WERI-Rb-1 (cell line): ENCODE data around the gene MOG.

ENCODE experiments used
- DNase-seq: peaks from one replicate; pipeline ENCODE4 v3.0.0-alpha.2; 2020
- H3K27ac ChIP-seq: fragments of 250-450 bp; sonication (Bioruptor Pico); 2 replicates; pipeline ENCODE4 v1.5.1; 2020; ENCODE audit warnings: mild to moderate bottlenecking, moderate library complexity
- H3K27me3 ChIP-seq: fragments of 250-450 bp; sonication (Bioruptor Pico); 2 replicates; pipeline ENCODE4 v1.5.1; 2021; ENCODE audit warnings: mild to moderate bottlenecking, low read depth, moderate library complexity; ENCODE audit not compliant: insufficient read depth, severe bottlenecking
- H3K36me3 ChIP-seq: fragments of 250-450 bp; sonication (Bioruptor Pico); 2 replicates; pipeline ENCODE4 v1.5.1; 2020; ENCODE audit warnings: mild to moderate bottlenecking, moderate library complexity
- H3K4me3 ChIP-seq: 2 replicates; pipeline ENCODE4 v1.5.1; 2011; ENCODE audit warnings: low read depth, mild to moderate bottlenecking, control low read depth, low read length
- H3K9me3 ChIP-seq: fragments of 250-450 bp; sonication (Bioruptor Pico); 2 replicates; pipeline ENCODE4 v1.5.1; 2021; ENCODE audit warnings: mild to moderate bottlenecking, moderate library complexity; ENCODE audit not compliant: severe bottlenecking
- TF ChIP-seq, protein P1 (sequence below): IDR thresholded peaks from 2 replicates; pipeline ENCODE4 v1.5.1; 2011; ENCODE audit warnings: low read depth, mild to moderate bottlenecking, control low read depth, inconsistent platforms, low read length

Gene MOG

DNA sequence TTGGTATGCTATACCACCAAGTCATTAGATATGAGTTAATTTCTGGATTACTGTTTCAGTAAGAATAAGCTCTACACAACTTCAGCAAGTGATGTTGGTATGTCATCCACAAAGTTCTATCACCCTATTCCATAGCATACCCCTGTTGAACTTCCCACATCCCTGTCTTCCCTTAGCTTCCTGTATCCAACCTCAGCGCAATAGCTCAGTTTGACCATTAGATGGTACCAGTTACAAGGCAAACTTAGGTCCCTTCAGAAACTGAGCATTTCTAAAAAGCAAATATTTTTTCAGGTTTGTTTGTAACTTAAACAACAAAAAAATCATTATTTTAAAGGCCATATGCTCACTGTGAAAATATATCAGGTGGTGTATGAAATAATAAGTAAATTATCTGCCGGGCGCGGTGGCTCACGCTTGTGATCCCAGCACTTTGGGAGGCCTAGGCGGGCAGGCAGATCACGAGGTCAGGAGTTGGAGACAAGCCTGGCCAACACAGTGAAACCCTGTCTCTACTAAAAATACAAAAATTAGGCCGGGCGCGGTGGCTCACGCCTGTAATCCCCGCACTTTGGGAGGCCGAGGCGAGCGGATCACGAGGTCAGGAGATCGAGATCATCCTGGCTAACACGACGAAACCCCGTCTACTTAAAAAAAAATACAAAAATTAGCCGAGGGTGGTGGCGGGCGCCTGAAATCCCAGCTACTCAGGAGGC, 8.8 kb upstream of the MOG start:
- H3K27me3 ChIP-seq = no peaks in the 10 kb centered on the region
- no peak overlapping the region for H3K4me3 ChIP-seq
- no peak overlapping the region for H3K27ac ChIP-seq
- DNase-seq = peak; percentile 50
- no peaks in the 10 kb centered on the region for H3K36me3 ChIP-seq
- no peaks in the 10 kb centered on the region for H3K9me3 ChIP-seq
- TF ChIP-seq, protein P1, sequence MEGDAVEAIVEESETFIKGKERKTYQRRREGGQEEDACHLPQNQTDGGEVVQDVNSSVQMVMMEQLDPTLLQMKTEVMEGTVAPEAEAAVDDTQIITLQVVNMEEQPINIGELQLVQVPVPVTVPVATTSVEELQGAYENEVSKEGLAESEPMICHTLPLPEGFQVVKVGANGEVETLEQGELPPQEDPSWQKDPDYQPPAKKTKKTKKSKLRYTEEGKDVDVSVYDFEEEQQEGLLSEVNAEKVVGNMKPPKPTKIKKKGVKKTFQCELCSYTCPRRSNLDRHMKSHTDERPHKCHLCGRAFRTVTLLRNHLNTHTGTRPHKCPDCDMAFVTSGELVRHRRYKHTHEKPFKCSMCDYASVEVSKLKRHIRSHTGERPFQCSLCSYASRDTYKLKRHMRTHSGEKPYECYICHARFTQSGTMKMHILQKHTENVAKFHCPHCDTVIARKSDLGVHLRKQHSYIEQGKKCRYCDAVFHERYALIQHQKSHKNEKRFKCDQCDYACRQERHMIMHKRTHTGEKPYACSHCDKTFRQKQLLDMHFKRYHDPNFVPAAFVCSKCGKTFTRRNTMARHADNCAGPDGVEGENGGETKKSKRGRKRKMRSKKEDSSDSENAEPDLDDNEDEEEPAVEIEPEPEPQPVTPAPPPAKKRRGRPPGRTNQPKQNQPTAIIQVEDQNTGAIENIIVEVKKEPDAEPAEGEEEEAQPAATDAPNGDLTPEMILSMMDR = peak; percentile 74

DNA sequence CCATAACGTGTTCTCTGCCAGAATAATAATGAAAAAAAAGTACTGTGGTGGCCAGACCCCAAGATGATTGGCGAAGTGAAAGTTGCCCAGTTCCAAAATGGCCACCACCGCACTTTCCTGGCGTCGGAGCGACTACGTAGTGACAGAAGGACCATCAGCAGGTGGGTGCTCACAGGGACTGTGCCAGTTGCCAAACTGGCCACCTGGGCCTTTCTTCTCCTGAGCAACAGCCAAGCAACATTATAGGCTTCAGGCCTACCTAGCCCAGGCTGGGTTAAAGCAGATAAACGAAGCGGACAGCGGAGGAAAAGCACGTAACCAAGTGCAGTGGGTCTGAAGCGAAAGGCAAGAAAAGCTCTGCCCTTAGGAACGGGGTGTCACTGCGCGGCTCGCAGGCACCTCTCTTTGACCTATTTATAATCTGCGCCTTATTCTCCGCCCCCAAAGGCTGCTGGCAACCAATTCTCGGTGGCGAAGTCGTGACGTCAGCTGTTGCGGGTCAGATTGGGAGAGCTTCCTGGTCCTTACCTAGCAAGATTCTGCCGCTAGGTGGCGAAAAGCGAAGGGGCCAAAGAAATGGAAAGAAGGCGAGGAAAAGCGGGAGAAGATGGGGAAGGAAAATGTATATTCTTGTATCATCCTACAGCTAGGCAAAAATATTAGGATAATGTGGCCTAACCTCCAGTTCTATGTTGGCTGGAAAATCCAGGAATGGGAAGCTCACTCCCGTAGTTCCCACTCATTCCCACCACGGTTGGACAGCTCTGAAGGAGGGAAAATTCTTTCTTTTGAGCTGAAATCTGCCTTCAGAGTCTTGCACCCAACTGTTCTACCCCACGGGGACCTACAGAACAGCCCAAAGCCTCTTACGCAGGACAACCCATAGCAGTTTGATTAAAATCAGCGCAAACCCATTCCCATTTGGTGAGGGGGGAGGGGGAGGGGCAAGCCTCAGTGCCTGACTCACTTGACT, 6.9 kb upstream of the MOG start:
- TF ChIP-seq, protein P1 = peak; percentile 90

DNA sequence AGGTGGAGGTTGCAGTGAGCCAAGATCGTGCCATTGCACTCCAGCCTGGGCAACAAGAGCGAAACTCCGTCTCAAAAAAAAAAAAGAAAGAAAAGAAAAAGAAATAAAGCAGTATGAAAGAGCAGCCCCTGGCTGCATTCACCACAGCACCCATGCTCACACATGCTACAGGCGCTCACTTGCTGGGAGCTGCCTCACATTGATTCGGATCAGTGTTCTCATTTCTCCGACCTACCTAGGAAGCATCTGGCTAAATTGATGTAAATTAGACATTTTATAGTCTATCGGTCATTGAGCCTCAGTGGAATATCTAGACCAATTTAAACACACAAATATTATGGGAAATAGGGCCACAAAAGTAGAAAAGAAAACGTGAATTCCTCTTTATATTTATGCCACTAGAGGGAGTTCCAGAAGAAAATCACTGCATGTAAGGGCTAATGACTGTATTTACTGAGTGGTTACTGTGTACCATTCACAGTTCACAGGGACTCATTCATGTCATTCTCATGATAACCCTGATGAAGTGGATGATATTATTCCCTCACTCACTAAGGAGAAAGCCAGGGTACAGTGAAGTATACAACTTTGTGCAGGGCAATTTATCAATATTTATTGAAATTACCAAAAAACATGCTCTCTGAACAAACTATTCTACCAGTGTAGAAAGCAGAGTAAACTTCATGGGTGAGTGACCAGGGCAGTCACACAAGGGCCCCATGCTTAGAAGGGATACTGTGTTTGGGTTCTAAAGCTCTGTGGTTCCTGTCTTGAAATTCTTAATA, 5.3 kb upstream of the MOG start:
- no peak overlapping the region for H3K27ac ChIP-seq
- no peak for DNase-seq
- H3K9me3 ChIP-seq = no peaks in the 10 kb centered on the region
- TF ChIP-seq, protein P1 = peak; percentile 51
- H3K27me3 ChIP-seq = peaks cover 25% of the 10 kb centered on the region
- H3K36me3 ChIP-seq = no peaks in the 10 kb centered on the region
- H3K4me3 ChIP-seq = no peak overlapping the region

More for the DNA sequence above, 6.9 kb upstream of the MOG start:
- H3K36me3 ChIP-seq = no peaks in the 10 kb centered on the region
- H3K4me3 ChIP-seq = peak overlapping the region; percentile 41
- H3K27me3 ChIP-seq = peaks cover 8% of the 10 kb centered on the region
- DNase-seq = peak; percentile 100
- peak overlapping the region; percentile 81 for H3K27ac ChIP-seq
- no peaks in the 10 kb centered on the region for H3K9me3 ChIP-seq

DNA sequence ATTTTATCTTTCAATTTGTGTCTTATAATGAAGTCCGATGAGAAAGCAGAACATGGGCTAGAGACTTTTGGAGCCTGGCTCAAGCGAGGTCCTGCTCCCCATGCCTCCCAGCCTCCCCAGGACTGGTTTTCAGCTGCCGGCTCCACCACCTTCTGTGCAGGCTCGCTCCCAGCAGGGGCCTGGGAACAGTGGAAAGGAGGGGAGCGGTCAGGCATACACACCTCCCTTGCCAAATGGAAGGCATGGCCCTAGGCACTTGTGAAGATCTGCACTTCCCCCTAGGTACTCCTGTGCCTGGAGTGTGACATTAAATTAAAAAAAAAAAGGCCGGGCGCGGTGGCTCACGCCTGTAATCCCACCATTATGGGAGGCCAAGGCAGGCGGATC, 4.7 kb upstream of the MOG start:
- Histone ChIP-seq H3K27ac (no peak overlapping the region), H3K27me3 (peaks cover 30% of the 10 kb centered on the region), H3K4me3 (no peak overlapping the region), H3K36me3 (no peaks in the 10 kb centered on the region), H3K9me3 (no peaks in the 10 kb centered on the region)
- DNase-seq = no peak
- TF ChIP-seq, protein P1 = no peak

DNA sequence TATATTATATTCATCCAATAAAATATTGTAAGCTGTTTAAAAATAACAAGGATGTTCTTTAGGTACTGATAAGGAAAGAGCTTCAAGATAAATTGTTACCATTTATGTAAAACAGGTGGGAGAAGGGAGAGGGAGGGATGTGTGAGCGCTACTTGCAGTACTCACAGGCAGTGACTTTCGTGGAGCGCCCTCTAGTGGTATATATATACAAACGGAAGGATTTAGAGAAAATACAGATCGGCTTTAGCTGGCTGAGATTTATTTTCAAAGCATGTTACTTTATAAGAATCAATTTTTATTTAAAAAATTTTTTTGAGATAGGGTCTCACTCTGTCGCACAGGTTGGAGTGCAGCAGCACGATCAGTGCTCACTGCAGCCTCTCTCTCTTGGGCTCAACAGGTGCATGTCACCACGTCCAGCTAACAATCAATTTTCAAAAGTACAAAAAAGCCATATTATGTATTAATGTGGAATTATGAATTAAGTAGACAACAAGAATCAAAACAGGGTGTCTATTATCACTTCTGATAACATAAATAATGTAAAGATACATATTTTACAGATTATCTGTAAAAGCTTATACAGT, 3.3 kb upstream of the MOG start:
- Histone ChIP-seq H3K27ac (no peak overlapping the region), H3K27me3 (peaks cover 43% of the 10 kb centered on the region), H3K36me3 (no peaks in the 10 kb centered on the region), H3K9me3 (no peaks in the 10 kb centered on the region), H3K4me3 (no peak overlapping the region)
- DNase-seq = peak; percentile 77
- TF ChIP-seq, protein P1 = peak; percentile 70
